GM18499 (cell line): ENCODE data around the gene MRTFA.
"Not testable (repeated sequence)": the region's sequence is repeated elsewhere in the genome, so short reads cannot be mapped to it uniquely, and the experiment has no call there.

Experiments
- ATAC-seq: cut with Tn5 transposase; IDR thresholded peaks from one replicate; pipeline ENCODE4 v1.9.1; 2021; ENCODE audit warnings: moderate number of reproducible peaks; ENCODE audit not compliant: insufficient read depth, unreplicated experiment

The MRTFA gene

DNA sequence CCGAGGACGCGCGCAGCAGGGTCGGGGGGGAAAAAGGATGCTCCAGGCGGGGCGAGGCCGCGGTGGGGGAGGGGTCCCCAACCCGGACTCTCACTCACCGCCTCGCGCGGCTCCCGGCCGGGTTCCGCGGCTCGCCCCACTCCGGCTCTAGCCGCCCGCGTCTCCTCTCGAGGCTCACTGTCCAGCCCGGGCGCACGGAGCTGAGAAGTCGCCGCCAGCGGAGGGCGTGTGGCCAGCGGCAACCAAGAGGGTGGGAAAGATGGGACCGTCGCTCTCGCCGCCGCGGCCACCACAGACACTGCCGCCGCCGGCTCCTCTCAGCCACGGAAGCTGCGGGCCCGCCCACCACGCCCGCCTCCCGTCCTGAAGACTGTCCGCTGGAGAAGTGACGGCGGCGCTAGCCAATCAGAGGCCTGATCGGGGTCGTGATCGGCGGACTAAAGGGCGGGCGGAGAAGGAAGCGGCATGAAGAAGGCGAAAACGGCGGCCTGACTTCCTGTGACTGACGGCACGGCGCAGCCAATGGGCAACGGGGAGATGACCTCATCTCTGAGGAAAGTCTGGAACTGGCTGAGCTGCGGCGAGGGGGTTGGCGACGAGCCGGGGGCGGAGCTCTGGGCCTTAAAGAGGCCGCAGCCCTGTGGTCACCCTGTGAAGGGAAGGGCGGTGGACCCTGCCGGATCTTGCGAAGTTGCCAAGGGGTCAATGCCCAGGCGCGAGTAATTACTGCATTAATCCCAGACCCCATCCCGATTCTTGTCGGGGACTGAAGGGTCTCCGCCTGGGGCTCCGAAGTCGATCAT is at the start of gene MRTFA:
Gene MRTFA, minus strand, starts transcription at position 340 of the 803 bp plus-strand sequence.
- ATAC-seq: peak; percentile 69

DNA sequence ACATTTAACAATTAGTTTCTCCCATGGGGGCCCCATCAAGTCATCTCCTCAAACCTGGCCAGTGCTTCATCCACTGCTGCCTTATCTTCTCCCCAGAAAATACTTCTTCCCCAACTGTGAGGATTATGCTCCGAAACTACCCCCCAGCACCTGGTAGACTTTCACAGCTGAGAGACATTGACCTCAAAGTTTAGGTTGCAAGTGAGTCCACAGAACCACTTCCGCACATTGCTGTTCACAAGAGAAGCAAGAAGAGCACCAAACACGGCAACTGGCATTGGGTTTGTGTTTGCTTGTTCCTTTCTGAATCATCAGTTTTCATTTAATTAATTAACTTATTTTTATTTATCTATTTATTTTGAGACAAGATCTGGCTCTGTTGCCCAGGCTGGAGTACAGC is 48.9 kb upstream of the MRTFA start:
- no peak for ATAC-seq

DNA sequence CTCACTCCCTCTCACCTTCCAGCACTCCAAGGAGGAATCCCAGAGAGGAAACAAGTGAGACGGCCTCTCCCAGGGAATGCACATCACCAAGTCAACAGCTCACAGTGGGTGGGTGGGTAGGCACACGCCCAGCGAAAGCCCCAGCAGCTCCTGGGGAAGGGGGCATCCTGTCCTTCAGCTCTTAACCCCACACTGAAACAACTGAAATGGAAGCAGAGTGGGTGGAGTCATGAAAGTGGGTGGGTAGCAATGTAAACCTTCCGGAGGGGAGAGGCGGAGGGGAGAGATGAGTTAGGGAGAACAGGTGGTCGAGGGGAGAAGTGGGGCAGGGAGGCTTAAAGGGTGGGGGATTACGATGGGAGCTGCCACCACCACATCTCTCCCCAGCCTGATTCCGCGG is 48.2 kb upstream of the MRTFA start:
- ATAC-seq: no peak

DNA sequence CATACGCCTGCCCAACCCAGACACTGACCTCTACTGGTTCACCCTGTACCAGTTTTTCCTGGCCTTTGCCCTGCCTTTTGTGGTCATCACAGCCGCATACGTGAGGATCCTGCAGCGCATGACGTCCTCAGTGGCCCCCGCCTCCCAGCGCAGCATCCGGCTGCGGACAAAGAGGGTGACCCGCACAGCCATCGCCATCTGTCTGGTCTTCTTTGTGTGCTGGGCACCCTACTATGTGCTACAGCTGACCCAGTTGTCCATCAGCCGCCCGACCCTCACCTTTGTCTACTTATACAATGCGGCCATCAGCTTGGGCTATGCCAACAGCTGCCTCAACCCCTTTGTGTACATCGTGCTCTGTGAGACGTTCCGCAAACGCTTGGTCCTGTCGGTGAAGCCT is 44.9 kb upstream of the MRTFA start:
- no peak for ATAC-seq

DNA sequence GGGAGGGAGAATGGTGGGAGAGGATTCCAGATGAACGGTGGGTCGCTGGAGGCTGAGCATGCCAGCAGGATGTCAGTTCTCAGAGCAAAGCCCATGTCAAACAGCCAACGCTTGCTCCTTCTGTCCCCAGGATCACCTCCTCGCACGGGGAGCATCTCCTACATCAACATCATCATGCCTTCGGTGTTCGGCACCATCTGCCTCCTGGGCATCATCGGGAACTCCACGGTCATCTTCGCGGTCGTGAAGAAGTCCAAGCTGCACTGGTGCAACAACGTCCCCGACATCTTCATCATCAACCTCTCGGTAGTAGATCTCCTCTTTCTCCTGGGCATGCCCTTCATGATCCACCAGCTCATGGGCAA is 44.3 kb upstream of the MRTFA start:
- ATAC-seq: no peak

DNA sequence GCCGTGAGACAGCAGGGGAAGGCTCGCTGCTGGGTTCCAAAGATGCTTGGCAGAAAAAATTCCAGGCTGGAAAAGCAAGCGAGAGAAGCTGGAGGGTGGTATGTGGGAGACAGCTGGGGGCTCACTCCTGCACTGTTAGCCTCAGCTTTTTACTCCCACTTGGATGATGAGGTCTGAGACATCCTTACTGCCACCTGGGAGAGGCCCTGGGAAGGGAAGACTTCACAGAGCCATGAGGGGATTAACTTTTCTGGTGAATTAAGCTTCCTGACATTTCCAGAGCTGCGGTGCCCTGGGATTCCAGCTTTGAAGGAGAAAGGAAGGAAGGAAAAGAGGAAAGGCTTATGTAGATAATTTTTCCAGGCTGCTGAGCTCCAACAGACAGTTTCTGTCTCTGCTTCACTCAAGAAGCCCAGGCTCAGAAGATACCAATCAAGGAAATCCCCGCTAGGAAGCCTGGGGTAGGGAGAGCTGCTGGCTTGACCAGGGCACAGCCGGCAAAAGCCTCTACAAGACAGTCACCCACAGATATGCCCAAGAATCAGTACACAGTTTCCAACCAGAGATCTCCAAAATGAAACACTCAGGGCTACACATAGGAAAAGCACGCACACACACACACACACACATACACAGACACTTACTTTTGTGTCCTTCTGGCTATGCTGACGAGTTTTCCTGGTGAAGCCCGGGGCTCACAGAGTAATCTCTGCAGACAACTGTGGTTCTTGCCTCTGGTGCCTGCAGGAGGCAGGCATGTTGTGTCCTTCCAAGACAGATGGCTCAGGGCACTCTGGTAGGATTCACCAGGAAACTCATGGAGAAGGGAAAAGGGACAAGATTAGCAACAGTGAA is 43.7 kb upstream of the MRTFA start:
- ATAC-seq: no peak

DNA sequence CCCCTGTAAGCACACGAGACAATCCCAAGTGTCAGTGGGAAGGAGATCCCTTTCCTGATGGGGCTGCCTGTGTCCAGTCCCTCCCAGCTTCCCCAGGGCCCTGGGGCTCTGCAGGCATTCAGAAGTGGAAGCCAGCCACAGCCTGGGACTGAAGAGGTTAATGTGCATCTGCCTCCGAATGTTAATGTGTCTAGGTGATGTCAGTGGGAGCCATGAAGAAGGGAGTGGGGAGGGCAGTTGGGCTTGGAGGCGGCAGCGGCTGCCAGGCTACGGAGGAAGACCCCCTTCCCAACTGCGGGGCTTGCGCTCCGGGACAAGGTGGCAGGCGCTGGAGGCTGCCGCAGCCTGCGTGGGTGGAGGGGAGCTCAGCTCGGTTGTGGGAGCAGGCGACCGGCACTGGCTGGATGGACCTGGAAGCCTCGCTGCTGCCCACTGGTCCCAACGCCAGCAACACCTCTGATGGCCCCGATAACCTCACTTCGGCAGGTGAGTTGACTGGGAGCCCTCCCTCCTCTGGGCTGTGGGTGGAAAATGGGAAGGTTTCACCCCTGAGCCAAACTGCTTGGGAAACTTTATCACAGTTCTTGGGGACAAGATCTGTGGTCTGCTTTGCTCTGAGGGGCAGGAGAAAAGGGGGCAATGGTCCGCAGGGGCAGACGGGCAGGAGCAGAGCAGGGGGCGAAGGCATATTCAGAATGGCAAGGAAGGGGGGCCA is 42.9 kb upstream of the MRTFA start, which contains the start of gene MCHR1:
Gene MCHR1, plus strand, starts transcription at position 236 of the 715 bp plus-strand sequence. Its CDS starts 169 bp downstream, at position 405.
- ATAC-seq: no peak

DNA sequence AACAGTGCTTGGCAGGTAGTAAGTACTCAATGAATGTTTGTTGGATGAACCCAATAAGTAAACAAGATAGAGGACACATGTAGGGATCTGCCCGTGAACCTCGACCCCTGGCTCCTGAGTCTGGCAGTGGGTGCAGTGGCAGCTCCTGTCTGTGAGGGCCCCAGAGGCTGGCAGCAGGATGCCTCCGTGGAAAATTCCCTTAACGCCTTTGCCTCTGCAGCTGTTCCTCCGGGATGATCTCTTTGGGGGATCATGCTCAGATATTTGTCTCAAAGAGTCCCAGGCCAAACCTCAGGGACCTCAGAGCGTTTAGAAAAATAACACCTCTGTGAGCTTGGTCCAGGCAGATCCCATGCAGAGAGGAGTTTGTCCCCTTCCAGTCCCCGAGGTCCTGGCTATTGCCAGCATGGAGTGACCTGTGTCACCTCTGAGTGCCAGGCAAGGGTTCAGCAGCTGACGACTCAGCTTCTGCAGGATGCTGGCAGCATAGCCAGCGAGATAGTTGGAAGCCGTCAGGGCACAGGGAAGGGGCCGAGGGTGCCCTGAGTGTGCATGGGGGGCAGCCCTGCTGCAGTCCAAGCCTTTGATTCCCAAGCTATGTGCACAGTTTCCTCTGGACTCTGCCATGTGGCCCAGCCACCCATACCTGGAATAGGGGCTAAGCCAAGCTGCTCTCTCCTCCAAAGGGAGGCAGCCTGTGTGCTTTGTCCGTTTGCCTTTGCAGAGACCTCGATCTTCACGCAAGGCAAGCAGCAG is 42.2 kb upstream of the MRTFA start:
- no peak for ATAC-seq

DNA sequence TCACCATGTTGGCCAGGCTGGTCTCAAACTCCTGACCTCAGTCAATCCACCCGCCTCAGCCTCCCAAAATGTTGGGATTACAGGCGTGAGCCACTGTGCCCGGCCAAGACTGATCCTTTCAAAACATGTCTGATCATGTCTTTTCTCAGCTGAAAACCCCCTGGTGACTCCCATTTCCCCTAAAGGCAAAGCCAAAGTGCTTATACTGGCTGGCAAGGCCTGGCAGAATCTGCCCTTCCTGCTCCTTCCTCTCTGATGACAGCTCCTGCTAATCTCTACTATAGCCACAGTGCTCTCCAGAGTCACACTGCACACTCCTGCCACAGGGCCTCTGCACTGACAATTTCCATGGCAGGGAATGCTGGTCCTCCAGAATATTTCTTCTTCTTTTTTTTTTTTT is 40.1 kb upstream of the MRTFA start:
- no peak for ATAC-seq

DNA sequence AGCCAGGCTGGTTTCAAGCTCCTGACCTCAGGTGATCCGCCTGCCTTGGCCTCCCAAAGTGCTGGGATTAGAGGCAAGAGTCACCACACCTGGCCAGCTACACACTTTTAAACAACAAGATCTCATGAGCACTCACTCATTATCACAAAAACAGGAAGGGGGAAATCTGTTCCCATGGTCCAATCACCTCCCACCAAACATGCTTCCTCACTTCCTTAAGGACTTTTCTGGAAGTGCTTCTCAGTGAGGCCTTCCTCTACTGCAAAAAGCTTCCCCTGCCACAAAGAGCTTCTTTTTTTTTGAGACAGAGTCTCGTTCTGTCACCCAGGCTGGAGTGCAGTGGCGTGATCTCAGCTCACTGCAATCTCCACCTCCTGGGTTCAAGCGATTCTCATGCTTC is 39.6 kb upstream of the MRTFA start:
- ATAC-seq: not testable (repeated sequence)

DNA sequence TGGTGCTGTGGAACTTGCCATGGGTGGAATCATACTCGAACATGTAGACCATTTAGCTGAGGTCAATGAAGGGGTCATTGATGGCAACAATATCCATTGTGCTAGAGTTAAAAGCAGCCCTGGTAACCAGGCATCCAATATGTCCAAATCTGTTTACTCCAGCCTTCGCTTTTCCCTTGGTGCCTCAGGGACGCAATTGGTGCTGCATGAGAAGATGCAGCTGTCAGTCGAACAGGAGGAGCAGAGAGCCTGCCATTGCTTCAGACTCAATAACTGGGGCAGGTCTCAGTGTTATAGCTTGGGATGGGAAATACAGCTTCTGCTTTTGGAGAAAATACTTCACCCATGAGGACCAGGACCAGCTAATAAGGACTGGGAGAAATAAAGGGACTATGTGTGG is 37.8 kb upstream of the MRTFA start:
- ATAC-seq: no peak

DNA sequence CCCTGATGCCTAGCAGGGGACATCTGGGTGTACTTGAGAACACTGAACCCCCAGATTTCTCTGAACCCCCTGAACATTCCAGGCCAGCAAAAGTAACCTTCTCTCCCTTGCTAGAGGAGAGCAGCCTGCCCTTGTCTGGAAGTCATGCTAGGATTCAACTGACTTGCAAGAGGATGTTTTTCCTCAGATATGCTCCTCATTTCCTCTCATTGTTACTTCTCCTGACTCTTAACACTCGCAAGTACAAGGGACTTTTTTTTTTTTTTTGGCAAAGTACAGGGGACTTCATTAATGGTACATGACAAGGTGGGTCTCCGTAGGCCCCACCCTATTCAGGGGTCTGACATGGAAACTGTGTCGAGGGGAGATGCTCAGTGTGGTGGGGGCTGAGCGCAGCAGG is 36.5 kb upstream of the MRTFA start:
- no peak for ATAC-seq

DNA sequence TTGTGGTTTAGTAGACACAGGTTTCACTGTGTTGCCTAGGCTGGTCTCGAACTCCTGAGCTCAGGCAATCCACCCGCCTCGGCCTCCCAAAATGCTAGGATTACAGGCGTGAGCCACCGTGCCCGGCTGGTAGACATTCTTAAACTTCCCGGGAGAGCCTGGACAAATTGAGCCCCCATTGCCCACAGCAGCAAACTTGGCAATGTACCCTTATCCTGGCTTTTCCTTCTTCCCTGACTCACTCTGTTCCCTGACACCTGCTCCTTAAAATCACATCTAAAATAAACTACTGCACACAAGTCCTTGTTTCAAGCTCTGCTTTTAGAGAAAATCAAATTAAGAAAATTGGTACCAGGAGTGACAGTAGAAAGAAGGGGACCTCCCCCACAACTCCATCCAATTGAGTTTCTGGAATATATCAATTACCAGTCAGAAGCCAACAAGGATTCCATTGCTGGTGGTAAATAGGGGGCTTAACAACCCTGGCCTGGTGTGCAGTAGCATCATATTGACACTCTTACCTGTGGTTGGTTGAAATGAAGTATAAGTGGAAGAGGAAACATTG is 35.4 kb upstream of the MRTFA start:
- ATAC-seq: no peak

DNA sequence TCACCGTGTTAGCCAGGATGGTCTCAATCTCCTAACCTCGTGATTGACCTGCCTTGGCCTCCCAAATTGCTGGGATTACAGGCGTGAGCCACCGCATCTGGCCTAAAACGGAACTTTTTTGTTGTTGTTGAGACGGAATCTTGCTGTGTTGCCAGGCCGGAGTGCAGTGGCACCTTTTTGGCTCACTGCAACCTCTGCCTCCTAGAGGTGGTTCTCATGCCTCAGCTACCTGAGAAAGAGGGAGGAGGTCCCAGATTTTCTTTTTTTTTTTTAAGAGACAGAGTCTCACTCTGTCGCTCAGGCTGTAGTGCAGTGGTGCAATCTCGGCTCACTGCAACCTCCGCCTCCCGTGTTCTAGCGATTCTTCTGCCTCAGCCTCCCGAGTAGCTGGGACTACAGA is 34.9 kb upstream of the MRTFA start:
- no peak for ATAC-seq

DNA sequence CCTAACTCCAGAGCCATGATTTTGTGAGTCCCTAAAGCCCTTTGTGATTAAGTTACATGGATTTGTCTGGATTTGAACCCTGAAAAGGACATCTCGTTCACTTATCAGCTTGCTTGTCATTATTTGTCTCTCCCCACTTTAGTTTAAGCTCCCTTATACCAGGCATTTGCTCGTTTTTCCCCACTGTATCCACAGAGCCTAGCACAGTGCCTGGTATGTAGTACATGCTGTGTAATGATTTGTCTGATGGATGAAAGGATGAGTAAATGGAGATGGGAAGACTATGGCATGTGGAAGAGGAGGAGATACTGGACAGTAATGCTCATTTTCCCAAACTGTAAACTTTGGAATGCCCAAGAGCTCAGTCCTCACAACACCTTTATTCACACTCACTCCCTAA is 33.5 kb upstream of the MRTFA start:
- ATAC-seq: no peak

DNA sequence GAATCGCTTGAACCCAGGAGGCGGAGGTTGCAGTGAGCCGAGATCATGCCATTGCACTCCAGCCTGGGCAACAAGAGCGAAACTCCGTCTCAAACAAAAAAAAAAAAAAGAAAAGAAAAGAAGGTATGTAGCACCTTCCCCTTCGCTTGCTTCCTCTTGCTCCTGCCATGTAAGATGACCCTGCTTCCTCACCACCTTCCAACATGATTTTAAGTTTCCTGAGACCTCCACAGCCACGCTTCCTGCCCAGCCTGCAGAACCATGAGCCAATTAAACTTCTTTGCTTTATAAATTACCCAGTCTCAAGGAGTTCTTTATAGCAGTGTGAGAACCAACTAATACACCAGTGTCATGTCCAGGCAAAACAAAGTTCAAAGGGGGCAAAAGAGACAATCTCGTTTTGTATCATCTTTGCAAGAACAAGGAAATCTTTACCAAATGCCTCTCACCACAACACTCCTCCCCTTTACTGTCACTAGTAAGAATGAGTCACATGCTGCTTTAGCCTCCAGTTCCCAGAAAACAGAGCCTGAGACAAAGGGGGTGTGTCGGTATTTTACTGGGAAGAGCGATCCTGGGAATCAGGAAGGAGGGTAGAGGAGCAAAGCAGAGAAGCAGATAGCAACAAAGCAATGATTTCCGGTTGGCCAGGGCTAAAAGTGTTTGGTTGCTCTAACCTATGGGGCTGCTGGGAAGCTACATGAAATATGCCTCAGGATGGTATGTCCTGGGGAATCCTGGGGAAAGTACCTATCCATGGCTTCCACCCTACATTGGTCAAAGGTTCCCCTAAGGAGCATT is 32.3 kb upstream of the MRTFA start:
- no peak for ATAC-seq

DNA sequence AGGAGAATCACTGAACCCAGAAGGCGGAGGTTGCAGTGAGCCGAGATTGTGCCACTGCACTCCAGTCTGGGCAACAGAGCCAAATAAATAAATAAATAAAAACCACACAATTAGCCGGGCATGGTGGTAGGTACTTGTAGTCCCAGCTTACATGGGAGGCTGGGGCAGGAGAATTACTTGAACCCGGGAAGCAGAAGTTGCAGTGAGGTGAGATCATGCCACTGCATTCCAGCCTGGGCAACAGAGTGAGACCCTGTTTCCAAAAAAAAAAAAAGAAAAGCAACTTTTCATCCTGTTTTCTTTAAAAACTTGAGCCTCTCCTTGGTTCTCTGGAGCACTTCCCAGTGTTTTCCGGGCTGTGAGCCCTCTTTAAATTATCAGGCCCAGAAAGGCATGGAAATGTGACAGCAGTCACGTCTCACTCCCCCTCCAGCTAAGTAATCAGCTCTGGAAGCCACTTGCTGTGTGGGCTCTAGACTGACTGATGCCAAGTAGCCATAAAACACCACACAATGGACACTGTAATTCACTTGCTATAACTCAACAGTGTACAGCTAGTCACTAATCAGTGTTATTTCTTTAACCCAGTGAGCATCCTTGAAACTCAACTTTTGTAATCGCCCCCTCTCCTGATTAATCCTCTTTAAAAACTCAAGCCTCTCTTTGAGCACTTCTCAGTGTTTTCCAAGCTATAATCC is 29.8 kb upstream of the MRTFA start:
- no peak for ATAC-seq

DNA sequence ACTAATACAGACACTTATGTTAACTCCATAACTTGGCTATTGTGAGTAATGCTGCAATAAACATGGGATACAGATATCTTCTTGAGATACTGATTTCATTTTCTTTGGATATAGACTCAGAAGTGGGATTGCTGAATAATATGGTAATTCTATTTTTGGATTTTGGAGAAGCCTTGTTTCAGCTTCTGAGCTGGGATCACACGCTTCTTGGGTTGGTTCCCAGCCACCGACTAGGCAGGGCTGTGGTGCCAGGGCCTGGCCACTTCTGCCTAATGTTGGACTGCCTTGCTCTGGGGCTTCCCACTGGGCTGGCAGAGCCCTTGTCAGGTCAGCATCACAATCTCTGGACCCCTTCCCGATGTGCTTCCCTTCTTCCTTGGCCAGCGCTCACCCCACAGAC is 28.8 kb upstream of the MRTFA start:
- ATAC-seq: no peak

DNA sequence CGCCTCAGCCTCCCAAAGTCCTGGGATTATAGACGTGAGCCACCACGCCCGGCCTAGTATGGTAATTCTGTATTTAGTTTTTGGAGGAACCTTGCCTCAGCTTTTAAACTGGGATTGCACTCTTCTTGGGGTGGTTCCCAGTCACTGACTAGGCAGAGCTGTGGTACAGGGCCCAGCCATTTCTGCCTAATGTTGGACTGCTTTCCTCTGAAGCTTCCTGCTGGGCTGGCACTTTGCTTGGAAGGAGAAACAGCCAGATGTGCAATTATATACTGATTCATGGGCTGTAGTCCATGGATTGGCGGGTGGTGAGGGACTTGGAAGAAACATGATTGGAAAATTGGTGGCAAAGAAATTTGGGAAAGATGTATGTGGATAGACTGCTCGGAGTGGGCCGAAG is 25.2 kb upstream of the MRTFA start:
- ATAC-seq: no peak
